Smooth muscle cell of the brain vasculature (primary cell): ENCODE measurements around the gene PNPLA2.

Experiments used
- DNase-seq: peaks from one replicate; pipeline ENCODE4 v3.0.0-alpha.2; 2012; ENCODE audit warnings: low read depth, low spot score

The PNPLA2 gene

DNA sequence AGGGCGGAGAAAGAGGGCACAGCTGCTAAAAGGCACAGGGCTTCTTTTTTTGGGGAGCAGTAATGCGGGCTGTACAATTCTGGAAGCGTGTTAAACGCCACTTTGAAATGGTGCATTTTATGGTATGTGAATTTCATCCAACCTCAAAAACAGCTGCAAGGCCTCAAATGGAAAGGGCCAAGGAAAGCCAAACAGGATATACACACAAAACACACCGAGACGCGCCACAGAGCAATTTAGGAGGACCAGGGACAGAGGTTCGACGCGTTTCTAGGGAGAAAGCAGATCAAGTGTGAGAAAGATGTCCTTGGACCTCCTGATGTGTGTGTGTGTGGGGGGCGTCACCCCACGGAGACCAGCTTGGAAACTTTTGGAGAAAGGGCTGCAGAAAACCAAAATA lies 55.0 kb downstream of the PNPLA2 start:
- DNase-seq = no peak
